Superior temporal gyrus (tissue), 1 donor: ENCODE measurements around the gene GTF2F2.
"Not testable (repeated sequence)": the region's sequence is repeated elsewhere in the genome, so short reads cannot be mapped to it uniquely, and the experiment has no call there.

Source experiments
- DNase-seq: peaks from one replicate; pipeline ENCODE4 v3.0.0-alpha.2; 2016; ENCODE audit errors: extremely low spot score

GTF2F2 gene

GRCh38 chr13:45178349-45179162 is 58.2 kb downstream of the GTF2F2 start:
- no peak for DNase-seq

GRCh38 chr13:45179428-45179827 is 59.1 kb downstream of the GTF2F2 start:
- no peak for DNase-seq

GRCh38 chr13:45180303-45180702 is 60.0 kb downstream of the GTF2F2 start:
- DNase-seq = no peak

GRCh38 chr13:45180713-45181601 is 60.6 kb downstream of the GTF2F2 start:
- DNase-seq = no peak

GRCh38 chr13:45184693-45185092 is 64.4 kb downstream of the GTF2F2 start:
- DNase-seq = no peak

- DNase-seq = no peak
These were observed 65.0 kb downstream of the GTF2F2 start for GRCh38 chr13:45185286-45185685.

- not testable (repeated sequence) for DNase-seq
These were observed 68.8 kb downstream of the GTF2F2 start for GRCh38 chr13:45189077-45189476.

- DNase-seq = not testable (repeated sequence)
These were observed 69.2 kb downstream of the GTF2F2 start for GRCh38 chr13:45189511-45189910.

GRCh38 chr13:45191874-45192273 is 71.6 kb downstream of the GTF2F2 start:
- peak; percentile 30 for DNase-seq

- peak; percentile 94 for DNase-seq
These were observed 74.0 kb downstream of the GTF2F2 start for GRCh38 chr13:45194081-45194939.

- DNase-seq = peak; percentile 59
These were observed 75.1 kb downstream of the GTF2F2 start for GRCh38 chr13:45195421-45195820.

- no peak for DNase-seq
These were observed 75.8 kb downstream of the GTF2F2 start for GRCh38 chr13:45196096-45196495.

GRCh38 chr13:45196622-45197021 is 76.3 kb downstream of the GTF2F2 start:
- DNase-seq = no peak

- no peak for DNase-seq
These were observed 77.7 kb downstream of the GTF2F2 start for GRCh38 chr13:45198041-45198440.

GRCh38 chr13:45198924-45199323 is 78.6 kb downstream of the GTF2F2 start:
- no peak for DNase-seq

- DNase-seq = no peak
These were observed 79.4 kb downstream of the GTF2F2 start for GRCh38 chr13:45199711-45200110.

GRCh38 chr13:45200701-45201232 is 80.5 kb downstream of the GTF2F2 start, which contains the start of gene KCTD4:
Gene KCTD4 (minus strand): TSS chr13:45201045. CDS start chr13:45194567, 6,478 bp downstream.
- DNase-seq = no peak

GRCh38 chr13:45205124-45205523 is 84.8 kb downstream of the GTF2F2 start:
- DNase-seq = no peak

GRCh38 chr13:45206340-45206739 is 86.0 kb downstream of the GTF2F2 start:
- peak; percentile 48 for DNase-seq

GRCh38 chr13:45207319-45207718 is 87.0 kb downstream of the GTF2F2 start:
- DNase-seq = no peak

GRCh38 chr13:45208132-45208531 is 87.8 kb downstream of the GTF2F2 start:
- no peak for DNase-seq
